HG03097 (cell line): ENCODE data around the gene ACVRL1.

ENCODE experiments used
- ATAC-seq: cut with Tn5 transposase; IDR thresholded peaks from one replicate; pipeline ENCODE4 v1.9.1; 2021; ENCODE audit not compliant: unreplicated experiment, low FRiP score

Gene ACVRL1

DNA sequence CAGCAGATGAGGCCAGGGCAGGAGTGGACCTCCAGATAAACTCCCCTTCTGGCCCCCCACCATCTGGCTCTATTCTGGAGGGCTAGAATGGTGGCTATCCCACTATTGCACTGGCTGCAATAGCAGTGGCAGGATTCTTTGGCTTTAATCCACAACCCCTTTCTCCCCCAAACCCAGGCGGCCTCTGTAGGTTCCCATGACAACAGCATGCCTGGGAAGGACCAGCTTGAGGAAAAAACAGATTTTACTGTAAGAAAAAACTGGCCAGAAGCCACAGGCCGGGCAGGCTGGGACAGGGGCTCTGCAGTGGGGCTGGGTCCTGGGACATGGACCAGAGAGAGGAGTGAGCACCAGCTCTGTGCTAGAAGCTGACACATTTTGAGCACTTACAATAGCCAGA lies 30.6 kb downstream of the ACVRL1 start:
- no peak for ATAC-seq

DNA sequence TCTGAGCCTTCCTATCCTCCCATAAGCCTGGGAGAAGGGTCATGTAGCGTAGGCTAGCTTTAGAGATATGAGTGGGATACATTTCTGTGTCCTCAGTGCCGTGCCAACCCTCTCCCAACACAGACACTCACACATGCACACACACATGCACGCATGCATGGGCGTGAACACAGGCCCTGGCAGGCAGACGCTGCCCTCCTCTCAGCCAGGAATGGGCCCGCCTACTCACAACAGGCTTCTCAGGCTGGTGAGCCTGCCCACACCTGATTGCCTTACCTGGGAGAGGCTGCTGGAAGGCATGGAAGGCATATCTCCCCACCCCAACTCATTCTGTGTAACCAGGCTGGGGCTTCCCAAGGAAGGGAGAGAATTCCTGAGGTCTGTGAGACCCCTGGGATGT lies 31.4 kb downstream of the ACVRL1 start:
- ATAC-seq: no peak

DNA sequence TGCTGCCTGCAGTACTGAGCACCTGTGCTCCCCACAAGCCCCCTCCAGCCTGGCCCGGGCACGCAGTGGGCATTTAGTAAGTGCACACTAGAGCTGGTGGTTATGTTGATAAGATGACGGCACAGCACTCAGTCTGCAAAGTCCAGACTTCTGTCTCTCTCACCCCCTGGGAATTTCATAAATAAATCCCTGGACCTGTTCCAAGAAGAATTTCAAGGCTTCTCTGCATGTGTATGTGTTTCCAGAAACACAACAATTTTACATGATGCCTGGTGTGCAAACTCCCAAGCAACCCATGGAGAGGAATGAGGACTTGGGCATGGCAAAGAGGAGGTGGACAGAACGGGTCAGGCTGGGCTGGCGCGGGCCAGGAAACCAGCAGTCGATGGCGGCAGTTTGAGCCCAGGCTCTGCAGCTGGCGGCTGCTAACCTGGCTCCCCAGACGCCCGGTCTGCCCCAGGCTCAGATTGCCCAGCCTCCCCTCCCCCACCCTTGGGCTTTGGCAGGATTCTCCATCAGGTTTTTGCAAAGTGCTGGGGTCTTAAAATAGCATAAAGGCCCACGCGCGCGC lies 33.8 kb downstream of the ACVRL1 start:
- no peak for ATAC-seq

DNA sequence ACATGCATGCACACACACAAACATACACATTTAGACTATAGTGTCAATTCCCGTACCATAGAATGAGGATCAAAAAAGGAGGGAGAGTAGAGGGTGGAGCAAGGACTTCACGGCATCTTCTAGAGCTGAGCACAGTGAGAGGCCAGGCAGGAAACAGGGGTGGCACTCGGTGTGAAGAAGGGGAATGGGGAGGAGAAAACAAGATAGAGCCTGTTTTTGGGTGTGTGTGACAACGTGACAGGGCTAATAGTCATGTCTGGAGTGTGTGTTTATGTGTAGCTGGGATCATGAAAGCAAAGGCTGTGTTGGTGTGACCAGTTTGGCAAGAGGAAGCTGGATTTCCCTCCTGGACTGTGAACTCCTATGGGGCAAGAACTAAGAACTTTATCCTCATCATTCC lies 34.3 kb downstream of the ACVRL1 start:
- no peak for ATAC-seq

DNA sequence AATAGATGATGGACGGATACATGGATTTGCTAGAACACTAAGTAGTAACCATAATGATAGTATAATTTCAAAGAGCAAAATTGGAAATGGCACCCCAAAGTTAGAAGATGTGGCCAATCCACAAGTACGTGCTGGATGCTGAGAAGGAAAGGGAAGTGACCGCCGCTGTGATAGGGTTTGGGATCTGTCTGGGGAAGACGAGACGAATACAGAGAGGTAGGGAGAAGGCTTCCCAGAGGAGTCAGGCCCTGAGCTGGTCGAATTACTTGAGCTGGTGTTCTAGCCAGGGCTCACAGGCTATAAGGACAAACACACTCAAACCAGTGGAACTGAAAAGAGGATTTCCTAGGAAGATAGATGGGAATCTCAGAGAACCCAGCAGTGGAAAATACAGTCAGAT lies 34.8 kb downstream of the ACVRL1 start:
- no peak for ATAC-seq

DNA sequence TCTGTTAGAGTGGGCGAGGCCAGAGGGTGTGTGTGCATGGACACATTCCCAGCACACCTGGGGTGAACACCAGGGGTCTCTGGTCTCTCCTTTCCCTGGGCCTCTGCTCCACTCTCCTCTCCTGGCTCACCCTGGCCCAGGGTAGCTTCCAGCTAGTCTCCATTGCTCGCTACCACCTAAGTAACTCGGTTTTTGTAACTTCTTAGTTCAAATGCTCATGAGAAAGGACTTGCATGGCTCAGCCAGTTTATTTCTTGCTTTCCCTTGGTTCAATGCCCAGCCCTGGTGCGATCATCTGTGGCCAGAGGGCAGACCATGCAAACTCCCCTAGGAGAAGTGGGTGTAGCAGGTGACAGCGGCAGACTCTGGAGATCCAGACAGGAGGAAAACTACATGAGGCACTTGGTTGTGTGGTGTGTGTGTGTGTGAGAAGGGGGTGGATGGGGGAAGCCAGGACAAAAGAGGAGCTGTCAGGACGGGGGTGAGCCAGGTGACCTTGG lies 35.2 kb downstream of the ACVRL1 start:
- ATAC-seq: no peak

DNA sequence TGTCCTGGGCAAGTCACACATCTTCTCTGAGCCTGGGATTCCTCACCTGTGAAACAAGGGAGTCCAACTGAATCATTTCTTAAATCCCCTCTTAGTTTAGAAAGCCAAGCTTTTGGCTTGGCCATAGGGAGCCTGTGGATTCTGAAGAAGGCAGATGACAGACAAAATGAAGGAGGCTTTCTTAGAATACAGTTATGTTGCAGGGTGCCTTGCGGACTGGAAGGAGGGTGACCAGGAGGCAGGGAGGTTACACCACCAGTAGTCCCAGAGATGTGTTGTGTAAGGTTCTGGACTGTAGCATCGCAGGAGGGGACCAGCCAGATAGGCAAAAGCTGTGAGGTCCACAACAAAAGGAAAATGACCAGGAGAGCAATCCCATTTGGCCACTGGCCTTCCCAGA lies 36.0 kb downstream of the ACVRL1 start:
- no peak for ATAC-seq

DNA sequence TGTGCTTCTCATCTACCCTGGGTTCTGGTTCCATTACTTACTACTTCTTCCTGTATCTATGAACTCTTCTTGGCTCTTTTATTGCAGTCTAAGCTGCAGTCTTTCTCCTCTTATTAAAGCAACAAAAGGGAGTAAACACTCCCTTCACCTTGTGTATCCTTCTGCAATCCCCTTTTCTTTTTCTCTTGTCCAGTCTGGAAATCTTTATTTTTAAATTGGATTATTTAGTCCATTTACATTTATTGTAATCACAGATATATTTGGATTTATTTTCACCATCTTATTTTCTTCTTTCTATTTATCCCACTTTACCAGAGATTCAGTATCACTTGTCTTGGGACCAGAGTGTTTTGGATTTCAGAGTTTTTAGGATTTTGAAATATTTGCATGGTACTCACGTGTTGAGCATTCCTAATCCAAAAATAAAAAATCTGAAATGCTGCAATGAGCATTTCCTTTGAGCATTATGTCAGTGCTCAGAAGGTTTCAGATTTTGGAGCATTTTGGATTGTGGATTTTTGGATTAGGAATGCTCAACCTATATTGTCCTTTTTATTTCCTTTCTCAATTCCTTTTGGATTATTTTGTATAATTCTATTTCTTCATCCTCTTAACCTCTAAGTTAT lies 37.4 kb downstream of the ACVRL1 start:
- no peak for ATAC-seq

DNA sequence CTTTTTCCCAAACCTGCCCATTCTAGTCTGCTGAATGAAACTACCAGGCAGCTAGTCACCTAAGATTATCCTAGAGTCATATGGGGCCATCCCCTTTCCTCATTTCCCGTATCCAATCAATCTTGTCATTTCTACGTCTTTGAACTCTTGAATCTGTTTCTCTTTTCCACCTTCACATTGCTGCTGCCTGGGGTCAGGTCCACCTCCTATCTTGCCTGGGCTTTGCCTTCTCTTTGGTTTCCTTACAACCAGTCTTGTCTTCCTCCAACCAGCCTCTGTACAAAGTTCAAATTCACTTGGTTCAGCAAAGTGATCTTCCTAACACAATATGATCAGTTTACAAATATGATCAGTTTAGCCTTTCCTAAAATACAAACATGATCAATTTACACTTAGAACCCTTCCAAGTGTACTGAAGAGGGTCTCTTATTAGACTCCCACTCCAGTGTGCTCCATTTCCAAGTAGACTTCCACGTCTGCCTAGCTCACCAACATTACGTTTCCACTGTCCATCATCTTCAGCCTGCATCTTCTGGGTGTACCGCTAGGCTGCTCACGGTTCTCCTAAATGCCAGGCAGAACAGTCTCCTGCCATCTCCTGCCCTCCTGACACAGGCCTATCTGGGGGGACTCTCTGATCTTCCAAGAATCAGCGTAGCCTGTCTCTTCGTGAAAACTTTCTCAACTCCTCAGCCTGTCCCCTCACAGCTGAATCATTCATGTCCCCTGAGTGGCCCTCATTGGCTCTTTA lies 40.1 kb downstream of the ACVRL1 start:
- no peak for ATAC-seq

DNA sequence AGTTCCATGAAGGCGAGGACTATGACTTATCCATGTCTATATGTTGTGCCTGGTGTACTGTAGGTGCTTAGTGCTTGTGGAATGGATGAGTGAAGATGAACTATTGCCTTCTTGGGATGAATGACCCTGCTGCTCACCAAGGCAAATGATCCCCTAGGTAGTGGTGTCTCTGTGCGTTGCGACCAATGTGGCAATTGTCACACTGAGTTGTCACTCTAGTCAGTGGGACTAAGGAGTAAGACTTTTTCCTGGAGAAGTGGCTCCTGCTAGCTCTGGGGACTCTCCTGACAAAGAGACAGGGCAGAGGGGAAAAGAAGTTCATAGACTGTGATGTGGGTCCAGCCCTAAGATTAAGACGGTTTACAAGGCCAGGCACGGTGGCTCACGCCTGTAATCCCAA lies 40.8 kb downstream of the ACVRL1 start:
- no peak for ATAC-seq

DNA sequence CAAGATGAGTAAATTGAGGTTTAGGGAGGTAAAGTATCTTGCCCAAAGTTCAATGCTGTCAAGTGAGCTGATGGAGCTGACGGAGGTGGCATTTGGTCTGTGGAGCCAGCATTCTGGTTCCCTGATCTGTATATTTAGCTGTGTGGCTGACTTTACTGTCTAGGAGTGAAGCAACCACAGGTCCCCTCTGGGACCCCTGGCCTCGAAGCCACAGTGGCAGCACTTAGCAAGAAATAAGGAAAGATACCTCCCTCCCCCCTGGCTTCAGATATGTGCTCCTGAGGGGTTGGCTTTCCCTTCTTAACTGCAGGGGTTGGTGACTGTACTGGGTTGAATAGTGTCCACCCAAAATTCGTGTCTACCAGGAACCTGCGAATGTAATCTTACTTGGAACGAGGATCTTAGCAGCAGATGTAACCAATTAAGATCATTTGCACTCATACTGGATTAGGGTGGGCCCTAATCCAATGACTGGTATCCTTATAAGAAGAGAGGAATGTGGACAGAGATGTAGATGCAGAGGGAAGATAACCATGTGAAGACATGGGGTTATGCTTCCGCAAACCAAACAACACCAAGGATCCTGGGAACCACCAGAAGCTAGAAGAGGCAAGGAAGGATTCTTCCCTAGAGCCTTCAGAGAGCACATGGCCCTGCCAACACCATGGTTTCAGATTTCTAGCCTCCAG lies 42.2 kb downstream of the ACVRL1 start:
- ATAC-seq: no peak

DNA sequence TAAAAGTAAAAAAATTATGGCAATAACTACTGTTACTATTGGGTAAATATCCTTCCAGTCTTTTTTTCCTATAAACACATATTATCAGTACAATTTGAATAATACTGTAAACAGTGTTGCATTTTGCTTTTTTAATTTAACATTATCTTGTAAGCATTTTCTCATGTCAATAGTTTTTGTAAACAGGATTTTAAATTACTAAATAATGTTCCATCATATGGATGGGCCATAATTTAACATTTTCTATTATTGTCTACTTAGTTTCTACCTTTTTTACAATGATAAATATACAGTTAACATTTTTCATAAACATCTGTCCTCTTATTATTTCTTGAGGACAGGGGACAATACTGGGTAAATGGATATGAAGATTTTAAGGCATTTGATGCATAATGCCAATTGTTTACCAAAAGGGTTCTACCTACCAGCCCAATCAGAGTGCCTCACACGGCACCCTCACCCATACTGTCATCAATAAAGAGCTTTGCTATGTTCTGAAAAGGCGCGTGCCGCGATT lies 43.4 kb downstream of the ACVRL1 start:
- no peak for ATAC-seq

DNA sequence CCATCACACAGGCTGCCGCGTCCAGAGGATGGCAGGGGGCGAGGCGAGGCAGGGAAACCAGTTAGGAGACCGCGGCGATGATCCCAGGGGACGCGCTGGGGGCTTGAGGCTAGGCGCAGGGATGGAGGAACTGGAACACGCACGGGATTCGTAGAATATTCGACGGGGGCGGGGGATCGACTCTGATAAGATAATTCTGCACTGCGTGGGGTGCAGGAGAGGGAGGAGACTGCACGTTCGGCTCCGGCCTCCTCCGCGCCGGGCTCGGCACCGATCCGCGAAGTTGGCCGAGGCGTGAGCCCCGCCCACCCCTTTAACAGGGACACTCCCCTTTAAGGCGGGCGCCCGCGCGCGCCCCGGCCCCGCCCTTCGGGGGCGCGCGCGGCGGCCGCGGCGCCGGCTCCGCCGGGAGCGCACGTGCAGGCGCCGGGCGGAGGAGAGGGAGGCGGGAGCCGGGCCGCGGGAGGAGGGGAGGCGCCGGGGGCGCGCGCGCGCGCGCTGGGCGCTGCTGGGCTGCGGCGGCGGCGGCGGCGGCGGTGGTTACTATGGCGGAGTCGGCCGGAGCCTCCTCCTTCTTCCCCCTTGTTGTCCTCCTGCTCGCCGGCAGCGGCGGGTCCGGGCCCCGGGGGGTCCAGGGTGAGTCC lies 44.0 kb downstream of the ACVRL1 start, which contains the start of gene ACVR1B:
Gene ACVR1B (plus strand): TSS at position 501 of the 644 bp plus-strand sequence. CDS start 45 bp downstream, at position 546.
- ATAC-seq: no peak

DNA sequence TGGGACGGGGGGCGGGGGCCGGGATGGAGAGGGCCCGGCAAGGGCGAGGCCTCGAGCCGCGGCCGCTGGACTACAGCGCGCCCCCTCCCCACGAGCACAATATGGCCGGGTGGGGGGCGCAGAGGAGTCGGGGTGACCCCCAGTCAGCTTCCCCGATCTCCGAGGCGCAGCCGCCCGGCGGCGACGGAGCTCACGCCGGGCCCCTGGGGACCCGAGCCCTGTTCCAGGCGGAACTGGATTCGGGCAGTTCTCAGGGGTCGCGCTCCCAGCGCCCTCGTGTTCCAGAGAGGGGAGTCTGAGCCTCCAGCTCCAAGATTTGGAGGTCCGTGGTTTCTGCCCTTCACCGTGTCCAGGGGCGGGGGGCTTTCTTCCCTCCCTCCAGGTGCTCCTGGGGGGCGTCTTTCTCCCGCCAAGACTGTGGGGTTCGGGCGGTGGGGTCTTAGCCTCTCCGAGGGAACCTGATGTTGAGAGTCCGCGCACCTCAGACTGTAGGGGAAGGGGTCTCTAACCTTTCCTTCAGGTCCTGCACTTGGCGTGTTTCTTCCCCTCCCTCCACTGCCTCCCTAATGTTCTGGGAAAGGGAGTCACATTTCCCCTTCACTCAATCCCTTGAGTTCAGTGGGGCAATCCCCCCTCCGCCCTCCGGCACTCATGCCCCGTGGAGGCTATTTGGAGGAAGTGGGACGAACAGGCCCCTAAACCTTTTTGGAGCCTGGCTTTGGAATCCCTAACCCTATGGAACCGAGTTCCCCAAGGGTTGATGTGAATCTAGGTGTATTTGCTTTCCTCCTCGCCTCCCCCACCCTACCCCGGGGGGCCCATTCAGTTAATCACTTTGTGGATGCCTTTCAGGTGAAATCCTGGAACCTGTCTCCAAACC lies 44.8 kb downstream of the ACVRL1 start:
- ATAC-seq: no peak

DNA sequence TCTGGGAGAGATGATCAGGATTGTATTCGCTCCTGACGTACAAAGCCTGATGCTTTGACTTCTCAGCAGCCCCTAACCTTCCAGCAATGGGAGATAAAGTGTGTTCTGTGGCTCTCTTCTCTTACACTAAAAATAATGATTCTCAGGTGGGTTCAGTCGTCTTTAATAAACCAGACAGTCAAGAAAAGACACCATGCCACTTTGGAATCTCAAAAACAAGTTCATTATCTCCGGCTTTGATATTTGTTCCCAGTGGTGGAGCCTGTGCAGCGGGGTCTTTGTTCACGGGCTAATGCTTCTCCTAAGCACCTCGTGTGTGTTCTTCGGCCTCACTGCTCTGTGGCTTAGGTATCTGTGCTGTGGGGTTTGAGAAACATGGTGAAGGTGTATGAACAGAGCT lies 45.8 kb downstream of the ACVRL1 start:
- ATAC-seq: no peak

DNA sequence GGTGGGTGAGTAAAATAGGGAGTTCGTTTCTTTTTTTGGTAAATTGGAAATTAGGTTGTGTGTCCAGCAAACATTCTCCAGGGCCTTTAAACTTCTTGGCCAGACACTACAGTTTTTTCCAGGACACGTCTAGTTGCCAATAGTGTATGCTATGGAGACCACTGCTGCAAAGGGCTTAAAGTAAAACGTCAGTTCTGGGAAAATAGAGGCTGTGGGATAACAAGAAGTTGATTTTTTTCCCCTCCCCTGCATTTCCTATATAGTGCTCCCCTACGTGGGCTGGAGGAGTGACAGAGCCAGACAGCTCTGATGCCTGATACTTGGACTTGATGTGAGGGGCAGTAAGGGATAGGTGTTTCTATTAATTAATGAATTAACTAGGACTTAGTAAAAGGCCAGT lies 46.6 kb downstream of the ACVRL1 start:
- ATAC-seq: no peak

DNA sequence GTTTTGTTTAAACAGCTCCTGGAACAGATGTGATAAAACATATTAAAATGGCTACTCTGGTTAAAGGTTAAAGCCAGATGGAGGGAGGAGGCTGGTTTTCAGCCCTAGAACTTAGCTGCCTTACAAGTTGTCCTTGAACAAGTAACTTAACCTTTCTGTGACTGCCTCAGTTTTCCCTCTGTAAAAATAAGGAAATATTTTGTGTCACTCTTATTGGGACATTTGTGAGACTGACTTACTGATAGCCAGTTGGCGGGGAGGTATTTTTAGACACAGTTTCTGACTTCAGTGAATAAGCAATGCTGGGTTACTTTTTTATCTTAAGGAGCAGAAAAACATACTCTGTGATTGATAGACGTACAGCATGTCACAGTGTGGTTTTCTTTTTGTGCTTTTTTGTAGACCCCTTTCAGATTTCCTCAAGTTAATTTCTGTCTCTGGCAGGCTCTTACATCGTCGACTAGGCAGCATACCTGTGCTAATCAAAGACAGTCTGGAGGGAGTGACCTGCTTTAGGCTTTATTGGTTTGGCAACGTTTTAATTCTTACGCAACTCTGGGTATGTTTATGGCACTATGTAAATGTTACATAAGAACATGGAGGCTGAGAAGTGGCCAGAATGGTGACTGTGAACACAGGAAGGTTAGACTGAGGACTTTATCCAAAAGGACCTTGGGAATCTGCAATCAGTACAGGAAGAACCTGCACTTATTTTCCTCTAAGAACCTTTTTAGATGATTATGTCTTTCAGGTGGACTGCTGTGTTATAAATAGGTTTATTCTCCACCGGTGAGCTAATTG lies 47.5 kb downstream of the ACVRL1 start:
- no peak for ATAC-seq

DNA sequence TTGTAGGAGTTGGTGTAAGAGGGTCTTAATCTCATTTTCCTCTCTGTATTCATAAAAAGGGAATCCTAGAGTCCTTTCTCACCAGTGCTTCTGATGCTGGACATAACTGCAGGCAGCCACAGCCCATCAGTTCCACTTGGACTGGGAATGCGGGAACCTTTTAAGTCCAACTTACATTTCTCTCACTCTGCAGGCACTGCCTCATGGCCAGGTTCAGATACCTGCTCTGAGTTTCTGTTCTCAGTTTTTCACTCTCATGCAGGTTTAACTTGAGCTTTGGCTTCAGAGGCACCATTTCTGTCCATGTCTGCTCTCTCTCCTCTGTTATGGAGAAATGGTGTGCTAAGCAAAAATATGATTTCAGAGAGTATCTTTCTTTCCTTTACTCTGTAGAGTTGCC lies 48.4 kb downstream of the ACVRL1 start:
- ATAC-seq: no peak

DNA sequence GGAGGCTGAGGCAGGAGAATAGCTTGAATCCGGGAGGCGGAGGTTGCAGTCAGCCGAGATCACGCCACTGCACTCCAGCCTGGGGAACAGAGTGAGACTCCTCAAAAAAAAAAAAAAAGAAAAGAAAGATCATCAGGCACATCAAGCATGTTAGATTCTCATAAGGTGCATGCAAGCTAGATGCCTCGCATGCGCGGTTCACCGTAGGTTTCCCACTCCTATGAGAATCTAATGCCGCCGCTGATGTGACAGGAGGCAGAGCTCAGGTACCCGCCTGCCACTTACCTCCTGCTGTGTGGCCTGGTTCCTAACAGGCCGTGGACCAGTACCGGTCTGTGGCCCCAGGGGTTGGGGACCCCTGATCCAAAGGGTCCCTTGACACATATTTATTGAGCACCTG lies 51.2 kb downstream of the ACVRL1 start:
- ATAC-seq: no peak
